Mucosa of descending colon (tissue), 3 donors: ENCODE data around the gene ANKS4B. TPM values are rescaled to one million over a fixed set of nuclear protein-coding genes. Genes with fewer than 3 reads are reported as not detected.
A peak's percentile ranks its signal among the peaks of the same experiment; 100 is the strongest.

Experiments
- ATAC-seq: fragments of 200-7000 bp; cut with Tn5 transposase; one replicate; pipeline ENCODE4 v1.9.1; 2020; ENCODE audit warnings: mild to moderate bottlenecking, moderate library complexity
- DNase-seq, 3 donors: peaks; one replicate each; pipeline ENCODE4 v3.0.0-alpha.2; 2020
- H3K36me3 ChIP-seq: fragments of 200-600 bp; one replicate; pipeline ENCODE4 v1.8.0; 2021; ENCODE audit warnings: low read depth, mild to moderate bottlenecking
- H3K4me1 ChIP-seq: fragments of 200-600 bp; one replicate; pipeline ENCODE4 v1.8.0; 2021; ENCODE audit warnings: low read depth, mild to moderate bottlenecking
- H3K4me3 ChIP-seq: fragments of 200-600 bp; one replicate; pipeline ENCODE4 v1.8.0; 2021; ENCODE audit warnings: mild to moderate bottlenecking
- H3K9me3 ChIP-seq: fragments of 200-600 bp; one replicate; pipeline ENCODE4 v1.8.0; 2021; ENCODE audit warnings: mild to moderate bottlenecking
- intact Hi-C, 2 donors: fragments of 100-400 bp; cut with DNase I in 1 of 2; cut with micrococcal nuclease in 1 of 2; formaldehyde crosslinking; loops; one replicate each; pipeline versions ENCODE4 v1.11.0 to v1.11.1; 2022; cut with DNase I, micrococcal nuclease
- total RNA-seq, 3 donors: library from RNA; stranded (reverse); fragmentation: NEBNext Ultra II Directional in 2 of 3; extraction: Animal tissue kit (Norgen Biotek cat#: 25700) in 2 of 3; gene quantifications; one replicate each; pipeline versions ENCODE4 v1.2.1 to v1.2.4, GENCODE V29; 2021 to 2023
- TF ChIP-seq, protein P1 (sequence below): fragments of 200-600 bp; IDR thresholded peaks from one replicate; pipeline ENCODE4 v1.8.0; 2022; ENCODE audit warnings: antibody characterized with exemption, mild to moderate bottlenecking
- donor health status: DM: no; HTN: no; CAD: no; lungs with moderate emphysema.
- donor health status: DM: no; HTN: no; CAD: no.
- donor health status: DM: no; HTN: yes; CAD: no.

ANKS4B gene
- total RNA-seq, 3 donors from 2014 or later = 20.9 to 55.3 (median 46.2) TPM

DNA sequence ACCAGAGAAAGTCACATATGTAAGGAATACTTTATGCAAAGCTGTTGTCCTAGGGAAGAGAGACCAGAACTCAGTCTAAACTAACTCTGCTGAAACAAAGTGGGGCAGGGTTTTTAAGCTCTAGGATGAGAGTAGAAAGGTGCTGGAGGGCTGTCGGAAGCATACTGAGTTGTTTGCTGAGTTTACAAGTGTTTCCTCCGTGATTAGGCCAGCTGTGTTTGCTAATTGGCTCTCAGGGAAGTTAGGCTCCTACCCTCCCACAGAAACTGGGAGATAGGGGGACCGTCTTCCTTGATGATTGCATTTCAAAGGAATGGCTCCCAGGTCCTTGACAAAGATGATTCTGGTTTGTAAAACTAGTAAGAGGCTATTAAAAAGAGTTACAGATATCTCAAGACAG, 69.0 kb downstream of the ANKS4B start:
- intact Hi-C loops = loop anchor here in 1 of 2 donors (10.0 kb wide), 1 partner anchor 148 kb away; the partner anchor contains the start of genes DNAH3 and LDAF1
- TF ChIP-seq, protein P1, sequence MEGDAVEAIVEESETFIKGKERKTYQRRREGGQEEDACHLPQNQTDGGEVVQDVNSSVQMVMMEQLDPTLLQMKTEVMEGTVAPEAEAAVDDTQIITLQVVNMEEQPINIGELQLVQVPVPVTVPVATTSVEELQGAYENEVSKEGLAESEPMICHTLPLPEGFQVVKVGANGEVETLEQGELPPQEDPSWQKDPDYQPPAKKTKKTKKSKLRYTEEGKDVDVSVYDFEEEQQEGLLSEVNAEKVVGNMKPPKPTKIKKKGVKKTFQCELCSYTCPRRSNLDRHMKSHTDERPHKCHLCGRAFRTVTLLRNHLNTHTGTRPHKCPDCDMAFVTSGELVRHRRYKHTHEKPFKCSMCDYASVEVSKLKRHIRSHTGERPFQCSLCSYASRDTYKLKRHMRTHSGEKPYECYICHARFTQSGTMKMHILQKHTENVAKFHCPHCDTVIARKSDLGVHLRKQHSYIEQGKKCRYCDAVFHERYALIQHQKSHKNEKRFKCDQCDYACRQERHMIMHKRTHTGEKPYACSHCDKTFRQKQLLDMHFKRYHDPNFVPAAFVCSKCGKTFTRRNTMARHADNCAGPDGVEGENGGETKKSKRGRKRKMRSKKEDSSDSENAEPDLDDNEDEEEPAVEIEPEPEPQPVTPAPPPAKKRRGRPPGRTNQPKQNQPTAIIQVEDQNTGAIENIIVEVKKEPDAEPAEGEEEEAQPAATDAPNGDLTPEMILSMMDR = no peak
- ATAC-seq (no peak), DNase-seq (peak in 1 of 3 donors; percentile 45)
- Histone ChIP-seq H3K9me3 (no peaks in the 10 kb centered on the region), H3K4me1 (peaks cover 3% of the 10 kb centered on the region), H3K36me3 (peaks cover 4% of the 10 kb centered on the region), H3K4me3 (no peak overlapping the region)

DNA sequence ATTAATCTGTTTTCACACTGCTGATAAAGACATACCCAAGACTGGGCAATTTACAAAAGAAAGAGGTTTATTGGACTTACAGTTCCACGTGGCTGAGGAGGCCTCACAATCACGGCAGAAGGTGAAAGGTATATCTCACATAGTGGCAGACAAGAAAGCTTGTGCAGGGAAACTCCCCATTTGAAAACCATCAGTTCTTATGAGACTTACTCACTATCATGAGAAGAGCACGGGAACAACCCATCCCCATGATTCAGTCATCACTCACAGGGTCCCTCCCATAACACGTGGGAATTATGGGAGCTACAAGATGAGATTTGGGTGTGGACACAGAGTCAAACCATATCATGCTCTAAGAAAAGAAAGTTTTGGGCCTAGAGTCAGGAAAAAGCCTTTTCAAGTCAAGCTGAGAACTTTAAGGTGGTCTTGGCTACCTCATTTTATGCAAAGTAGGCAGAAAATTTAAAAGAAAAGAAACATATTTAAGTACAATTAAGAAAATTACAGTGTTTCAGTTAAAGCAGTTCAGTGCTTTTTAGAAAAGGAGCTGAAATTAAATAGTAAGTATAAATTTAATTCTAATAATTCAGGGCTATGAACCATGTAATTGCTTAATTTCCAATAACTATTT, 69.5 kb downstream of the ANKS4B start:
- ATAC-seq (peak; percentile 20), DNase-seq (peak in 1 of 3 donors; percentile 41)
- intact Hi-C loops = loop anchor here in 1 of 2 donors (10.0 kb wide), 1 partner anchor 148 kb away; the partner anchor contains the start of genes DNAH3 and LDAF1
- Histone ChIP-seq H3K4me3 (no peak overlapping the region), H3K9me3 (no peaks in the 10 kb centered on the region), H3K36me3 (peaks cover 4% of the 10 kb centered on the region), H3K4me1 (peaks cover 3% of the 10 kb centered on the region)
- TF ChIP-seq, protein P1 = no peak

Other genes with a start within 250 kb of the ANKS4B start
- gene DNAH3, start 82.9 kb upstream of the ANKS4B start, total RNA-seq = 1 to 10 TPM; 2.2 to 6.4 (median 2.9) TPM
- gene LDAF1, start 75.0 kb upstream of the ANKS4B start, total RNA-seq = 10 to 100 TPM; 34.3 to 66.6 (median 37.5) TPM
- gene ZP2, start 22.1 kb upstream of the ANKS4B start, total RNA-seq = under 1 TPM in 1 of 3 donors, not detected in 2; 0.20 TPM
- gene CRYM, start 44.6 kb downstream of the ANKS4B start, total RNA-seq = 10 to 100 TPM in 1 of 3 donors, 1 to 10 TPM in 2; 5.6 to 14.1 (median 9.5) TPM